Anterior cingulate cortex (tissue), 58 donors: ENCODE results near the gene PTTG1IP.

Experiments
- DNase-seq, 58 donors: peaks; one replicate each; lab custom pipeline; 2025; lab: John Stamatoyannopoulos, UW

PTTG1IP gene

DNA sequence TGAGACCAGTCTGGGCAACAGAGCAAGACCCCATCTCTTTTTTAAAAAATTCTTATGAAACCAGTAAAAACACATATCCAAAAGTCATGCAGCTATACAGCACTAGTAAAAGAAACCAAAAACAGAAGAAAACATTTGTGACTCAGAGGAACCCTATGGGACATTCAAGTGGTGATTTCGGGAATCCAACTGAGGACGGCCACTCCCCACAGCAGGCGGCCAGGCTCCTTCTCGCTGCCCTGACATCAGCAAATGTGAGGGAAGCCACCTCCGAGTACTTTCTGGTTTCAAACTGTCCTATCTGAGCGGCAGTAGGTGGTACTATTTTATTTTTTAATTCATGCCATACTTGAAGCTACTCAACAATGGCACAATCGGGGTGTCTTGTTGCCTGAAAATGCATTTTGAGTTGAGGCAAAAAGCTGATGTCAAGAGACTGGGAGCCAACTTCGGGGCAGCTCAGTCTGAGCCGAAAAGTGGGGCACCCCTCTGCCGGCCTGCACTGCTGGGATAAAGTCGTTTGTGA lies 58.9 kb downstream of the PTTG1IP start:
- DNase-seq = no peak

- no peak for DNase-seq
Observed at GRCh38 chr21:44813727-44814126, 59.8 kb downstream of the PTTG1IP start.

- no peak for DNase-seq
Observed at GRCh38 chr21:44813149-44813548, 60.3 kb downstream of the PTTG1IP start.

DNA sequence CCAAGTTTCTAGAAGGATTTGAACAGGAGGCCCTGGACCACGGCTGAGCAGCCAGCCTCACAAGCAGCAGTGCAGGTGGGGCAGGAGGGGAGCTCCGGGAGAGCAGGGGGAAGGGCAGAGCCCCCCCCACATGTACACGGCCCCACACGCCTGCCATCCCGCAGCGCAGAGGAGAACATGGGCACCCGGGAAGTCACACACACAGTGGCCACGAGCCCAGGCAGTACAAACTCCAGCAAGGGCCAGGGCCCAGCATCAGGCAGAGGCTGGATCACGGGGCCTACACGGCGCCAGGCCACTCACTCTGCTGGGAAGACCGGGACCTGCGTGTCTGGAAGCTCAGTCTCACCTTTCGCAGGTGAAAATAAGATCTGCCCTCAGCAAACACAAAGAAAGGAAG lies 60.9 kb downstream of the PTTG1IP start:
- no peak for DNase-seq

DNA sequence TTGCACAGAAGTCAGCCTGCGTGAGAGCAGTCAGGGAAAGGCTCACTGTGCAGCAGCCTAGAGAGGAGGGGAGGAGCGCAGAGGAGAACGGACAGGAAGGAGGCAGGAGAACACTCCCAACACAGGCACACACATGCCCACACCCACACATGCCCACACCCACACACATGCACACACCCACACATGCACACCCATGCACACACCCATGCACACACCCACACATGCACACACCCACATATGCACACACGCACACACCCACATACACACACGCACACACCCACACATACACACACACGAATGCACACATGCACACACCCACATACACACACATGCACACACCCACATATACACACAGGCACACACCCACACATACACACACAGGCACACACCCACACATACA lies 62.7 kb downstream of the PTTG1IP start:
- no peak for DNase-seq

DNA sequence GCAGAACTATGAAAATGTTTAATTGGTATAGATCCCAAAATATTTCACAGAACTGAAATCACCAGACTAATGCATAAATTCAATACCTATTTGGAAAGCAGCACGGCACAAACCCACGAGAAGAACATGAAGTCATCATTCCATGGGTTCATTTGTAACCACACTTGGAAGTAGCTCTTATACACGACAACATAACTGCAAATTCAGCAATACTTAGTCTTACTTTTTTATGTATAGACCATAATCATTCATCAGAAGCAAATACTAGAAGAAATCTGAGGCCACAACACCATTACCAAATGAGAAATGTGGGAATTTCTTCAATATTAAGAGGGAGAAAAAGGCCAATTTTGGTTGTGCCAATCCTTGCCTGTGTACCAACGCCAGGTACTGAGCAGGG lies 67.6 kb downstream of the PTTG1IP start:
- DNase-seq = no peak

- DNase-seq = no peak
Observed at GRCh38 chr21:44805226-44805625, 68.3 kb downstream of the PTTG1IP start.

DNA sequence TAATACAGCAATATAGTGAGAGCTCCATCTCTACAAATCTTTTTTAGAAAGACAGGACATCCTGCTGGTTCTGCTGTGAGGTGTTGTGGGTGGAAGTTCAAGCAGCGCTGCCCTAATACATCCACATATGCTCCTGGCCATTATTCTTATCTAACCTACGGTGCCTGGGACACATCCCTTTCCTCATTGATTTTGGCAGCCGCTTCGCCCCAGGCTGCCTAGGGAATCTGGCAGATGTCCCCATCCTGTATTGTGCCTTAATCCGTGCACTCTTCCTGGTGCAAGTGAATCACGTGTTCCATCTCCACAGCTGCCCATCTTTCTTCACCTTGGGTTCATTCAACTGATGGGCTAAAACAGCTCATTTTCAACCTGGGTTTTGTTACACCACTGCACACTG lies 68.7 kb downstream of the PTTG1IP start:
- no peak for DNase-seq

- no peak for DNase-seq
Observed at GRCh38 chr21:44803651-44804050, 69.8 kb downstream of the PTTG1IP start.

DNA sequence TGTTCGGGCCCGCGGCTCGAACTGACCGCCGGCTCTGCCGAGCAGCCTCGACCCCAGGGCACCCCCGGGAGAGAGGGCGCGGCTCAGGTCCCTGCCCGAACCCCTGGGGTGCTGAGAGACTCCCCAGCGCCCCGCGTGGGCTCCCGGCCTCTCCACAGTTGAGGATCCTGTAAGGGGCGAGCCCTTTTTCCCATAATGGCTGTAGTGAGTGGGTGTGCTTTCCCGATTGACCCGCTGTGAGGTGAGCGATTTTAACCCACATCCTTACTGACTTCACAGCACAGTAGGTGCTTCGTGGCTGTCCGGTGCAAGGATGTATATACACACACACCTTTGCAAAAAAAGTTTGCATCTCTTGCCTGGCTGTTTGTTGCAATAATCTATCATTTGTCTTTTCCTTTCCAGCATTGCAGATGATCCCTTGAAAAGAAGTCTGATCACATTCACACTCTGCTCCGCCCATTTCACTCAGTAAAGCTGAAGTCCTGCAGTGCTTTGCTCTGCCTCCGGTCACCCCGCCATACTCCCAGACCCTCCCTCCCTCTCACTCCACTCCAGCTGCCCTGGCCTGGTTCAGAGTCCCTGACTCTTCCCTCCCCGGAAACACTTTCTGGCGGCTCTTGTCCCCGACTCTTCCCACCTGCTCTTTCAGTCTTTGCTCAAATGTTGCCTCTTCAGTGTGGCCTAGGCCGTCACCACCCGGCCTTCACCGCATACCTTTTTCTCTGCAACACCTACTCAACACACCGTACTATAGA lies 70.9 kb downstream of the PTTG1IP start:
- DNase-seq = no peak

- peak in 57 of 58 donors; percentile 6 to 85 (median 72) for DNase-seq
Observed at GRCh38 chr21:44801468-44802395, 71.8 kb downstream of the PTTG1IP start, which contains the start of gene UBE2G2. TSS of gene UBE2G2 (minus strand) at chr21:44801820. CDS start at chr21:44801748, 72 bp downstream.

- DNase-seq = no peak
Observed at GRCh38 chr21:44800971-44801467, 72.5 kb downstream of the PTTG1IP start.

DNA sequence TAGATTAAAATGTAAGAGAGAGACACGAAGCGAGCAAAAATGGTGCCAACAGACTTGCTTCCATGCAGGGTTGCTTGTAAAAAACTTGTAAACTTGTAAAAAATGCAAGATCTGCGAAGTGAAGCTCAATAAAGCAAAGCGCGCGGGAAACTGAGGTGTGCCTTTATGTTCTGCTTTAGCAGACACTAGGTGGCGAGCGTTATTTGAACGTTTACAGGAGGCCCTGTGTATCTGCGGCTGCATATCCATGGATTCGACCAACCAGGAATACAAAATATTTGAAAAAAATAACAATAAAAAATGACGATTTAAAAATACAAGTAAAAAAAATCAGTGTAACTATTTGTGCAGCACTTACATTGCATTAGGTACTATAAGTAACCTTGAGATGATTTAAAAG lies 73.4 kb downstream of the PTTG1IP start:
- DNase-seq = peak in 3 of 58 donors; percentile 26 to 51 (median 29)

DNA sequence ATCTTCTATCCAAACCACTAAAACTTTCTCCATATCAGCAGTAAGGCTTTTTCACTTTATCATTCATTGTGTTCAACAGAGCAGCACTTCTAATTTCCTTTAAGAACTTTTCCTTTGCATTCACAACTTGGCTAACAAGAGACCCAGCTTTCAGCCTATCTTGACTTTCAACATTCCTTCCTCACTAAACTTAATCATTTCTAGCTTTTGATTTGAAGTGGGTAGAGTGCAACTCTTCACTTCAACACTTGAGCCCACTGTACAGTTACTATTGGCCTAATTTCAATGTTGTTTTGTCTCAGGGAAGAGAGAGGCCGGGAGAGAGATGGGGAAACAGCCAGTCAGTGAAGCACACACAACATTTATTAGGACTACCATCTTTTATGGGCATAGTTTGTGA lies 73.8 kb downstream of the PTTG1IP start:
- no peak for DNase-seq
